Ascending aorta (tissue), 2 donors: ENCODE measurements around the gene BMAL2. TPM values are rescaled to one million over a fixed set of nuclear protein-coding genes. Genes with fewer than 3 reads are reported as not detected.
A peak's percentile ranks its signal among the peaks of the same experiment; 100 is the strongest.

Experiments used
- DNase-seq, 2 donors: peaks; one replicate each; pipeline ENCODE4 v3.0.0-alpha.2; 2019; ENCODE audit warnings: low spot score in 2 of 2
- H3K27ac ChIP-seq, 2 donors: fragments of 200-600 bp; sonication (generic); one replicate each; pipeline ENCODE4 v1.5.1; 2016 to 2017; ENCODE audit warnings: mild to moderate bottlenecking in 1 of 2
- H3K27me3 ChIP-seq: fragments of 200-600 bp; sonication (generic); one replicate; pipeline ENCODE4 v1.5.1; 2017
- H3K36me3 ChIP-seq, 2 donors: fragments of 200-600 bp; sonication (generic); one replicate each; pipeline ENCODE4 v1.5.1; 2016
- H3K4me1 ChIP-seq, 2 donors: fragments of 200-600 bp; sonication (generic); one replicate each; pipeline ENCODE4 v1.5.1; 2016 to 2017; ENCODE audit warnings: mild to moderate bottlenecking in 1 of 2
- H3K4me3 ChIP-seq, 2 donors: fragments of 200-600 bp; sonication (generic); one replicate each; pipeline ENCODE4 v1.5.1; 2016 to 2017; ENCODE audit warnings: mild to moderate bottlenecking in 1 of 2
- H3K9me3 ChIP-seq, 2 donors: fragments of 200-600 bp; sonication (generic); one replicate each; pipeline ENCODE4 v1.5.1; 2016
- intact Hi-C: fragments of 100-400 bp; cut with DNase I; formaldehyde crosslinking; loops from one replicate; pipeline ENCODE4 v1.15.1; 2023
- total RNA-seq: library from RNA; depleted of rRNA; stranded (reverse); fragments of >200 nt; gene quantifications from one replicate; pipeline ENCODE4 v1.1.0, GENCODE V29; 2016
- TF ChIP-seq, protein P1 (sequence below), 3 experiments: fragments of 200-600 bp in 2 of 3; fragments of 450-650 bp in 1 of 3; sonication (generic) in 2 of 3; IDR thresholded peaks; one replicate each; pipeline ENCODE4 v1.5.1; 2016 to 2019; ENCODE audit warnings: antibody characterized with exemption in 3 of 3, mild to moderate bottlenecking in 1 of 3, moderate library complexity in 1 of 3

The BMAL2 gene
- total RNA-seq, 1 donor from 2014 or later, result 5.6 TPM

GRCh38 chr12:27319848-27320247, 12.8 kb upstream of the BMAL2 start:
- peaks cover 0 to 9% of the 10 kb centered on the region in 2 donors for H3K4me1 ChIP-seq
- peaks cover 87 to 93% of the 10 kb centered on the region in 2 donors for H3K36me3 ChIP-seq
- TF ChIP-seq, protein P1, sequence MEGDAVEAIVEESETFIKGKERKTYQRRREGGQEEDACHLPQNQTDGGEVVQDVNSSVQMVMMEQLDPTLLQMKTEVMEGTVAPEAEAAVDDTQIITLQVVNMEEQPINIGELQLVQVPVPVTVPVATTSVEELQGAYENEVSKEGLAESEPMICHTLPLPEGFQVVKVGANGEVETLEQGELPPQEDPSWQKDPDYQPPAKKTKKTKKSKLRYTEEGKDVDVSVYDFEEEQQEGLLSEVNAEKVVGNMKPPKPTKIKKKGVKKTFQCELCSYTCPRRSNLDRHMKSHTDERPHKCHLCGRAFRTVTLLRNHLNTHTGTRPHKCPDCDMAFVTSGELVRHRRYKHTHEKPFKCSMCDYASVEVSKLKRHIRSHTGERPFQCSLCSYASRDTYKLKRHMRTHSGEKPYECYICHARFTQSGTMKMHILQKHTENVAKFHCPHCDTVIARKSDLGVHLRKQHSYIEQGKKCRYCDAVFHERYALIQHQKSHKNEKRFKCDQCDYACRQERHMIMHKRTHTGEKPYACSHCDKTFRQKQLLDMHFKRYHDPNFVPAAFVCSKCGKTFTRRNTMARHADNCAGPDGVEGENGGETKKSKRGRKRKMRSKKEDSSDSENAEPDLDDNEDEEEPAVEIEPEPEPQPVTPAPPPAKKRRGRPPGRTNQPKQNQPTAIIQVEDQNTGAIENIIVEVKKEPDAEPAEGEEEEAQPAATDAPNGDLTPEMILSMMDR (IDR thresholded peaks at IDR 0.05), result no peak
- DNase-seq, result no peak
- intact Hi-C loops, result no loop called here
- H3K4me3 ChIP-seq, result no peak overlapping the region
- no peaks in the 10 kb centered on the region for H3K9me3 ChIP-seq
- H3K27me3 ChIP-seq, result no peaks in the 10 kb centered on the region
- peak overlapping the region in 1 of 2 donors; percentile 42 for H3K27ac ChIP-seq

GRCh38 chr12:27324530-27324929, 8.1 kb upstream of the BMAL2 start:
- intact Hi-C loops, result no loop called here
- Histone ChIP-seq H3K4me3 (no peak overlapping the region), H3K4me1 (peaks cover 0 to 9% of the 10 kb centered on the region in 2 donors), H3K27me3 (no peaks in the 10 kb centered on the region), H3K9me3 (no peaks in the 10 kb centered on the region), H3K27ac (peak overlapping the region in 1 of 2 donors; percentile 38), H3K36me3 (peaks cover 55 to 68% of the 10 kb centered on the region in 2 donors)
- DNase-seq, result no peak
- TF ChIP-seq, protein P1 (IDR thresholded peaks at IDR 0.05), result no peak

DNA sequence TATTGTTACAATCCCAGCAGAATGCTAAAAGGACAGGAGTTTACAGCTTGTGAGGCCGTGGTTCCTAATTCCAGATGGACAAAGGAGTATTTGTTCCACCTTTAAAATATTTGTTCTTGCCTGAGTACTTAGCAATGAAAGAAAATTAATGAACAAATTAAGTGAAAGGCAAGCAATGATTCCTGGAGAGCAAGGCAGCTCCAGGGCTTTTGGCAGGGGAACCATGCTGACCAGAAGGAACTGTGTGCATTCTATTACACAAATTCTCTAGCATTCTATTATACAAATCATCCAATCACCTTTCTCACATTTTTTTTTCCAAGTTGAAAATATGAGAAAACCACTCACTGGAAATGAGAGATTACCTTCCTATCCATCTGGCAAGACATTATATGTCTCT, 1.8 kb upstream of the BMAL2 start:
- TF ChIP-seq, protein P1 (IDR thresholded peaks at IDR 0.05), result no peak
- H3K27ac ChIP-seq, result peak overlapping the region; percentile 14 to 60
- H3K9me3 ChIP-seq, result no peaks in the 10 kb centered on the region
- peaks cover 0 to 18% of the 10 kb centered on the region in 2 donors for H3K4me1 ChIP-seq
- intact Hi-C loops, result loop anchor here (5.0 to 10.0 kb wide), 4 partner anchors 194 to 394 kb away; partner anchors contain the start of genes FGFR1OP2, INTS13 and PPFIBP1
- no peaks in the 10 kb centered on the region for H3K27me3 ChIP-seq
- peaks cover 15 to 20% of the 10 kb centered on the region in 2 donors for H3K36me3 ChIP-seq
- peak overlapping the region in 1 of 2 donors; percentile 9 for H3K4me3 ChIP-seq
- DNase-seq, result no peak

DNA sequence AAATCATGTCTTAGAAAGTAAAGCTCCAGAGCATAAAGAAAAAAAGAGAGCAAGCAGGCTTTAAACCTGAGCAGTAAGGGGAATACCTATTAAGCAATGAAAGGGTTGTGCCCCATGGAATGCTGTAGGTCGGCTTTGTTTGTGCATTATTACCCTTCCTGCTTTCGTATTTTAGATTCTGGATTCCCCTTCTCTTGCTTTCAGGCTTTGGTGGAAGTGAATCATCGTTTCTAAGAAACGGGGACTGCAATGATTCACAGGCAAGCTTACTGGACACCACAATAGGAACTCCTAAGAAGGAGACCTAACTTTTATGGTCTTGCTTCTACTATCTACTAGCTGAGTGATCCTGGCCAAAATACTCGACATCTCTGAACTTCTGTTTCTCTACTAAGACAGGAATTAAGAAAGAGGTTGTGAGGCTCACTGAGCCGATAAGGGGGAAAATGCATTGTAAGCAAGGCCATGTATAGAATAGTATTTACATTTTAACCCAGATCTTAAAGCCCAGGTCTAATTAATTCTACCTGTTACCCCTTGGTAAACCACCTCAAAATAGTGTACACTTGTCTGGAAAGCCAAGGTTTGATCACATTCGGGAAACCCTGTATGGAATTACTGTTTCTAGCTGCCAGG, 1.2 kb upstream of the BMAL2 start:
- peak in 1 of 2 donors; percentile 70 for DNase-seq
- H3K4me3 ChIP-seq, result peak overlapping the region in 1 of 2 donors; percentile 86
- intact Hi-C loops, result loop anchor here (5.0 to 10.0 kb wide), 4 partner anchors 193 to 394 kb away; partner anchors contain the start of genes FGFR1OP2, INTS13 and PPFIBP1

DNA sequence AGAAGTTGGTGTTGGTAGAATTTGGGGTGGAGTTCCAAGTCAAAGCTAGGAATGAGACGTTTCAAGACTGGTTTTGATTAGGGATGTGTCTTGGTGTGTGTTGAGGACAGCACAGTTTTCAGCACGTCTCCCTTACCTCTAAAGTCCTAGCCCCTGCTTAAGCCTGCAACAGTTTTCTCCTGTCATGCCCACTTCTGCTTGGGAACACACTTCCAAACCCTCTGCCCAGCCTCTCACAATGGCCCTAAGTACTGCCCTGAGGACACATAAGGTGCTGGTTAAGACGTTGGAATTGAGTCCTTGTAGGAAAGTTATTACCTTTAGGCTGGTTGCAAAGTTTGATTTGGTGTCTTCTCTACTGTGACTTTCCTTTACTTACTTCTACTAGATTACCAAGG, 710 bp upstream of the BMAL2 start:
- H3K27me3 ChIP-seq, result no peaks in the 10 kb centered on the region
- intact Hi-C loops, result loop anchor here (5.0 to 10.0 kb wide), 4 partner anchors 193 to 395 kb away; partner anchors contain the start of genes FGFR1OP2, INTS13 and PPFIBP1
- peaks cover 0 to 18% of the 10 kb centered on the region in 2 donors for H3K4me1 ChIP-seq
- TF ChIP-seq, protein P1 (IDR thresholded peaks at IDR 0.05), result no peak
- DNase-seq, result no peak
- H3K9me3 ChIP-seq, result no peaks in the 10 kb centered on the region
- H3K27ac ChIP-seq, result peak overlapping the region; percentile 14 to 60
- peaks cover 8 to 11% of the 10 kb centered on the region in 2 donors for H3K36me3 ChIP-seq
- peak overlapping the region; percentile 86 to 89 for H3K4me3 ChIP-seq

More for the DNA sequence above, 1.2 kb upstream of the BMAL2 start:
- Histone ChIP-seq H3K4me1 (peaks cover 0 to 18% of the 10 kb centered on the region in 2 donors), H3K9me3 (no peaks in the 10 kb centered on the region), H3K36me3 (peaks cover 13 to 16% of the 10 kb centered on the region in 2 donors), H3K27me3 (no peaks in the 10 kb centered on the region), H3K27ac (peak overlapping the region; percentile 14 to 60)
- TF ChIP-seq, protein P1 (IDR thresholded peaks at IDR 0.05), result no peak
